ENCODE measurements around the gene SYT2. TPM values are rescaled to one million over a fixed set of nuclear protein-coding genes. Genes with fewer than 3 reads are reported as not detected.
"Not testable (repeated sequence)": the region's sequence is repeated elsewhere in the genome, so short reads cannot be mapped to it uniquely, and the experiment has no call there.

Gene SYT2
- total RNA-seq, 1 donor from 2014 or later, result 11.9 TPM

GRCh38 chr1:202586871-202587270, 123.4 kb downstream of the SYT2 start:
- Mint-ChIP-seq H3K36me3 (peaks cover 13% of the 10 kb centered on the region), H3K4me1 (ENCODE audit: unreplicated experiment) (peaks cover 66% of the 10 kb centered on the region), H3K27me3 (no peaks in the 10 kb centered on the region), H3K4me3 (no peak overlapping the region), H3K27ac (peak overlapping the region; percentile 95), H3K9me3 (no peaks in the 10 kb centered on the region)
- TF ChIP-seq, protein P1, sequence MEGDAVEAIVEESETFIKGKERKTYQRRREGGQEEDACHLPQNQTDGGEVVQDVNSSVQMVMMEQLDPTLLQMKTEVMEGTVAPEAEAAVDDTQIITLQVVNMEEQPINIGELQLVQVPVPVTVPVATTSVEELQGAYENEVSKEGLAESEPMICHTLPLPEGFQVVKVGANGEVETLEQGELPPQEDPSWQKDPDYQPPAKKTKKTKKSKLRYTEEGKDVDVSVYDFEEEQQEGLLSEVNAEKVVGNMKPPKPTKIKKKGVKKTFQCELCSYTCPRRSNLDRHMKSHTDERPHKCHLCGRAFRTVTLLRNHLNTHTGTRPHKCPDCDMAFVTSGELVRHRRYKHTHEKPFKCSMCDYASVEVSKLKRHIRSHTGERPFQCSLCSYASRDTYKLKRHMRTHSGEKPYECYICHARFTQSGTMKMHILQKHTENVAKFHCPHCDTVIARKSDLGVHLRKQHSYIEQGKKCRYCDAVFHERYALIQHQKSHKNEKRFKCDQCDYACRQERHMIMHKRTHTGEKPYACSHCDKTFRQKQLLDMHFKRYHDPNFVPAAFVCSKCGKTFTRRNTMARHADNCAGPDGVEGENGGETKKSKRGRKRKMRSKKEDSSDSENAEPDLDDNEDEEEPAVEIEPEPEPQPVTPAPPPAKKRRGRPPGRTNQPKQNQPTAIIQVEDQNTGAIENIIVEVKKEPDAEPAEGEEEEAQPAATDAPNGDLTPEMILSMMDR (conservative IDR thresholded peaks at IDR 0.05), result no peak
- no peak for DNase-seq (ENCODE audit: extremely low spot score, unreplicated experiment)

- TF ChIP-seq, protein P1 (conservative IDR thresholded peaks at IDR 0.05), result no peak
- no peak for DNase-seq (ENCODE audit: extremely low spot score, unreplicated experiment)
- H3K27ac Mint-ChIP-seq, result peak overlapping the region; percentile 95
- peaks cover 19% of the 10 kb centered on the region for H3K36me3 Mint-ChIP-seq
- H3K4me3 Mint-ChIP-seq, result peak overlapping the region; percentile 63
- H3K27me3 Mint-ChIP-seq, result no peaks in the 10 kb centered on the region
- no peaks in the 10 kb centered on the region for H3K9me3 Mint-ChIP-seq
- H3K4me1 Mint-ChIP-seq (ENCODE audit: unreplicated experiment), result peaks cover 71% of the 10 kb centered on the region
Observed at GRCh38 chr1:202586018-202586821, 124.0 kb downstream of the SYT2 start.

- no peak for DNase-seq (ENCODE audit: extremely low spot score, unreplicated experiment)
- Mint-ChIP-seq H3K9me3 (no peaks in the 10 kb centered on the region), H3K27me3 (no peaks in the 10 kb centered on the region), H3K36me3 (peaks cover 24% of the 10 kb centered on the region), H3K27ac (peak overlapping the region; percentile 95), H3K4me1 (ENCODE audit: unreplicated experiment) (peaks cover 71% of the 10 kb centered on the region), H3K4me3 (no peak overlapping the region)
- TF ChIP-seq, protein P1 (conservative IDR thresholded peaks at IDR 0.05), result no peak
Observed at GRCh38 chr1:202585590-202585933, 124.7 kb downstream of the SYT2 start.

DNA sequence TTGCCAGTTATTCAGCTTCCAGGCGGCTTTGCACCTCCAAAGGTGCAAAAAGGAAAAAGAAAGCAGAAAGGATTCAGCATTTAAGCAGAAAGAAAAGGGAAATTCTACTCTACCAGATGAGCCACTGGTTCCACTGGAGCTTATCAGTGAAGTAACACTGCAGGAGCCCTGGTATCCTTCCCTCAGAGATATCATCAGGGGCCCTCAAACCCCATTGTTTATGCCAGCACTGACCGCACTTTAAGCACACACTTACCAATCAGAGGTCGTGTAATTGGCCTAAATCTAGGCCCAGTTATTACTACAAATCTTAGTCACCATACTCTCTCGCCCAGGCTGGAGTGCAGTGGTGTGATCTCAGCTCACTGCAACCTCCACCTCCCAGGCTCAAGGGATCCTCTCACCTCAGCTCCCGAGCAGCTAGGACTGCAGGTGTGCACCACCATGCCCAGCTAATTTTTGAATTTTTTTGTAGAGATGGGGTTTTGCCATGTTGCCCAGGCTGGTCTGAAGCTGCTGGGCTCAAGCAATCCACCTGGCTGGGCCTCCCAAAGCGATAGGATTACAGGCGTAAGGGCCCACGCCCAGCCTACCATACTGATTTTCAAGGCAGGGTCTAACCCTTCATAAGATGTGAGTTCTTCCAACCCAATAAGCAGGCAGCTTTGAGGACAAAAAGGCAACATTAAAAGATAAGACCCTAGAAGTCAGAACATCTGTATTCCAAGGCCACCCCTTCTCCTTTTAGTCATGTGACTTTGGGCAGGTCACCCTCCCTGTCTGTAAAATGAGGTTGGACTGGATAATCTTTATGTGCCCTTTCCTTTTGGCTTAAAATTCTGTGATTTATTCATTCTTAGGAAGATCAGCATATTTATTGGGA, 125.3 kb downstream of the SYT2 start:
- H3K4me3 Mint-ChIP-seq, result no peak overlapping the region
- no peaks in the 10 kb centered on the region for H3K27me3 Mint-ChIP-seq
- H3K9me3 Mint-ChIP-seq, result no peaks in the 10 kb centered on the region
- DNase-seq (ENCODE audit: extremely low spot score, unreplicated experiment), result no peak
- H3K27ac Mint-ChIP-seq, result peak overlapping the region; percentile 56
- H3K36me3 Mint-ChIP-seq, result peaks cover 24% of the 10 kb centered on the region
- H3K4me1 Mint-ChIP-seq (ENCODE audit: unreplicated experiment), result peaks cover 74% of the 10 kb centered on the region
- TF ChIP-seq, protein P1 (conservative IDR thresholded peaks at IDR 0.05), result no peak

DNA sequence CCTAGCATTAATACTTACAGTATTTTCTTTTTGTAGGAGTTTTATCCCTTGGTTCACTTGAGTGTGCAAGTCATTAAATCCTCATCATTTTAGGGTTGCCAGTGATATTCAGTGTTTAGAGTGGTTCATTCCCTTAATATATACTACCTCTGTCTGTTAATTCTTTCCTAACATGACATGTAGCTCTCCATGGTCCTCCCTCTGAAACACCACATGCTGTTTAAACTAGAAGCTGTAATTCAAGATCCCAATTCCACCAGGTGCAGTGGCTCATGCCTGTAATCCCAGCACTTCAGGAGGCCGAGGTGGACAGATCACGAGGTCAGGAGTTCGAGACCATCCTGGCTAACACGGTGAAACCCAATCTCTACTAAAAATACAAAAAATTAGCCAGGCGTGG, 127.9 kb downstream of the SYT2 start:
- H3K9me3 Mint-ChIP-seq; H3K27ac Mint-ChIP-seq; H3K27me3 Mint-ChIP-seq; DNase-seq (ENCODE audit: extremely low spot score, unreplicated experiment); H3K4me3 Mint-ChIP-seq: not testable (repeated sequence)
- peaks cover 74% of the 10 kb centered on the region for H3K4me1 Mint-ChIP-seq (ENCODE audit: unreplicated experiment)
- peaks cover 24% of the 10 kb centered on the region for H3K36me3 Mint-ChIP-seq

- Mint-ChIP-seq H3K27me3 (no peaks in the 10 kb centered on the region), H3K36me3 (peaks cover 24% of the 10 kb centered on the region), H3K27ac (peak overlapping the region; percentile 50), H3K4me1 (ENCODE audit: unreplicated experiment) (peaks cover 63% of the 10 kb centered on the region), H3K4me3 (peak overlapping the region; percentile 56), H3K9me3 (no peaks in the 10 kb centered on the region)
- TF ChIP-seq, protein P1 (conservative IDR thresholded peaks at IDR 0.05), result no peak
- DNase-seq (ENCODE audit: extremely low spot score, unreplicated experiment), result no peak
Observed at GRCh38 chr1:202580619-202581018, 129.6 kb downstream of the SYT2 start.
